ENCODE data around the gene ELMO1. TPM values are rescaled to one million over a fixed set of nuclear protein-coding genes. Genes with fewer than 3 reads are reported as not detected.

ELMO1 gene
- total and polyA plus RNA-seq, 2 experiments from 2014 or later, result 6.5 to 24.9 TPM

GRCh38 chr7:37354656-37355131, 94.0 kb downstream of the ELMO1 start:
- H3K9me2 ChIP-seq (ENCODE audit: insufficient read depth), result 0 out of 2 replicates have a peak, but pooled peaks cover 8% of the 10 kb centered on the region
- peaks cover 13% of the 10 kb centered on the region for H3K4me1 ChIP-seq (ENCODE audit: insufficient read depth)
- H3K4me3 Mint-ChIP-seq, result no peak overlapping the region
- no peaks in the 10 kb centered on the region for H3K36me3 ChIP-seq (ENCODE audit: insufficient read depth)
- H3K4me3 ChIP-seq, result no peak overlapping the region
- ATAC-seq (peak; percentile 66), DNase-seq (ENCODE audit: low spot score) (no peak)
- no peaks in the 10 kb centered on the region for H3K27me3 ChIP-seq (ENCODE audit: insufficient read depth)
- H3F3A ChIP-seq (replicated peaks; ENCODE audit: low read depth), result no peaks in the 10 kb centered on the region
- H3K79me2 ChIP-seq (replicated peaks; ENCODE audit: insufficient read depth), result no peaks in the 10 kb centered on the region
- no peaks in the 10 kb centered on the region for H3K9me3 Mint-ChIP-seq
- H3K36me3 Mint-ChIP-seq (ENCODE audit: low read depth), result peaks cover 4% of the 10 kb centered on the region; the same call in 1 of the 3 replicates
- no peaks in the 10 kb centered on the region for H4K20me1 ChIP-seq (replicated peaks; ENCODE audit: insufficient read depth)
- TF ChIP-seq ETS1 (IDR thresholded peaks at IDR 0.05), result no peak
- no peak for TF ChIP-seq POLR2AphosphoS5 (IDR thresholded peaks at IDR 0.05; ENCODE audit: low read depth)
- TF ChIP-seq CTCF (conservative IDR thresholded peaks at IDR 0.05; ENCODE audit: low read depth in 2 of 2), result no peak
- TF ChIP-seq EZH2phosphoT487 (IDR thresholded peaks at IDR 0.05; ENCODE audit: unreplicated experiment), result no peak
- TF ChIP-seq NANOG (IDR thresholded peaks at IDR 0.05; ENCODE audit: borderline replicate concordance), result no peak
- H3K4me1 Mint-ChIP-seq, result peaks cover 19% of the 10 kb centered on the region
- peak overlapping the region; percentile 77 for H3K27ac Mint-ChIP-seq
- H3K27me3 Mint-ChIP-seq (ENCODE audit: insufficient read depth, low read depth, poor library complexity), result peaks cover 3% of the 10 kb centered on the region
- no peak overlapping the region for H2AFZ ChIP-seq
- H3K27ac ChIP-seq (ENCODE audit: low read depth), result no peak overlapping the region; the same call in 1 of the 2 replicates
- no peak overlapping the region for H3K4me2 ChIP-seq

GRCh38 chr7:37353949-37354655, 94.6 kb downstream of the ELMO1 start:
- ATAC-seq (no peak), DNase-seq (ENCODE audit: low spot score) (no peak)
- Histone ChIP-seq H4K20me1 (replicated peaks; ENCODE audit: insufficient read depth) (no peaks in the 10 kb centered on the region), H3K27me3 (ENCODE audit: insufficient read depth) (no peaks in the 10 kb centered on the region), H3K4me1 (ENCODE audit: insufficient read depth) (peaks cover 13% of the 10 kb centered on the region), H3K4me2 (no peak overlapping the region), H3K9me2 (ENCODE audit: insufficient read depth) (0 out of 2 replicates have a peak, but pooled peaks cover 8% of the 10 kb centered on the region), H2AFZ (no peak overlapping the region), H3K4me3 (no peak overlapping the region), H3K27ac (ENCODE audit: low read depth) (no peak overlapping the region; the same call in 1 of the 2 replicates), H3K79me2 (replicated peaks; ENCODE audit: insufficient read depth) (no peaks in the 10 kb centered on the region), H3K36me3 (ENCODE audit: insufficient read depth) (no peaks in the 10 kb centered on the region), H3F3A (replicated peaks; ENCODE audit: low read depth) (no peaks in the 10 kb centered on the region)
- H3K27ac Mint-ChIP-seq, result peak overlapping the region; percentile 77
- TF ChIP-seq ZNF114 (CRISPR knock-in tag; IDR thresholded peaks at IDR 0.05) (no peak), EZH2 (IDR thresholded peaks at IDR 0.05; ENCODE audit: low read depth, unreplicated experiment) (no peak)
- H3K4me1 Mint-ChIP-seq, result peaks cover 18% of the 10 kb centered on the region
- no peak overlapping the region for H3K4me3 Mint-ChIP-seq
- peaks cover 3% of the 10 kb centered on the region for H3K27me3 Mint-ChIP-seq (ENCODE audit: insufficient read depth, low read depth, poor library complexity)
- H3K9me3 Mint-ChIP-seq, result no peaks in the 10 kb centered on the region
- H3K36me3 Mint-ChIP-seq (ENCODE audit: low read depth), result peaks cover 4% of the 10 kb centered on the region; the same call in 1 of the 3 replicates

Measured in GM23338 (cell line).